Kidney (tissue), 14 donors: ENCODE data around the gene MZF1. TPM values are rescaled to one million over a fixed set of nuclear protein-coding genes. Genes with fewer than 3 reads are reported as not detected.

ENCODE experiments used
- DNase-seq, 5 donors: peaks; one replicate each; pipeline ENCODE4 v3.0.0-alpha.2; 2013 to 2020
- FAIRE-seq: peaks from 2 replicates; lab custom pipeline; 2012; peaks lifted over from hg19 to GRCh38; lab: Jason Lieb, UNC
- H3K27ac ChIP-seq, 2 donors: one replicate each; pipeline ENCODE4 v1.7.0; 2013; ENCODE audit warnings: low read depth in 2 of 2, low read length in 2 of 2, inconsistent platforms in 1 of 2
- H3K27me3 ChIP-seq: one replicate; pipeline ENCODE4 v1.7.1; 2013; ENCODE audit warnings: low read length, inconsistent platforms; ENCODE audit not compliant: control insufficient read depth, insufficient read depth
- H3K36me3 ChIP-seq, 3 donors: one replicate each; pipeline versions ENCODE4 v1.7.0 to v1.7.1; 2013; ENCODE audit warnings: low read length in 3 of 3, control low read depth in 1 of 3, inconsistent platforms in 1 of 3; ENCODE audit not compliant: insufficient read depth in 3 of 3, control insufficient read depth in 2 of 3
- H3K4me1 ChIP-seq, 3 donors: one replicate each; pipeline versions ENCODE4 v1.7.0 to v1.7.1; 2013; ENCODE audit warnings: low read length in 3 of 3, inconsistent platforms in 1 of 3, low read depth in 1 of 3; ENCODE audit not compliant: control insufficient read depth in 2 of 3, insufficient read depth in 2 of 3
- H3K4me3 ChIP-seq, 3 donors: one replicate each; pipeline versions ENCODE4 v1.7.0 to v1.8.1; 2013; ENCODE audit warnings: low read length in 3 of 3, control low read depth in 1 of 3, inconsistent platforms in 1 of 3
- H3K9ac ChIP-seq, 3 donors: one replicate each; pipeline versions ENCODE4 v1.7.0 to v1.7.1; 2013; ENCODE audit warnings: low read length in 3 of 3, control low read depth in 1 of 3, inconsistent platforms in 1 of 3
- H3K9me3 ChIP-seq, 3 donors: one replicate each; pipeline versions ENCODE4 v1.7.0 to v1.7.1; 2013; ENCODE audit warnings: low read length in 3 of 3, control low read depth in 1 of 3, inconsistent platforms in 1 of 3; ENCODE audit not compliant: control insufficient read depth in 2 of 3, insufficient read depth in 1 of 3
- CTCF ChIP-seq: IDR thresholded peaks from 3 replicates; pipeline ENCODE4 v1.5.1; 2012; ENCODE audit warnings: mild to moderate bottlenecking, moderate library complexity, borderline replicate concordance; ENCODE audit not compliant: insufficient read depth; ENCODE audit errors: extremely low read depth
- intact Hi-C: fragments of 100-400 bp; cut with DNase I; formaldehyde crosslinking; loops from one replicate; pipeline ENCODE4 v1.11.1; 2022
- polyA plus RNA-seq: library from polyadenylated mRNA; stranded (reverse); fragments of 350-450 nt; fragmentation: Illumina TruSeq; extraction: RNeasy Lipid Tissue Mini Kit (QIAGEN cat#74804); gene quantifications from one replicate; pipeline ENCODE4 v1.2.3, GENCODE V29; 2014; ENCODE audit warnings: low read depth, low replicate concordance; ENCODE audit not compliant: insufficient read depth
- total RNA-seq: library from RNA; stranded (reverse); fragmentation: NEBNext Ultra II Directional; extraction: Animal tissue kit (Norgen Biotek cat#: 25700); gene quantifications from one replicate; pipeline ENCODE4 v1.2.1, GENCODE V29; 2021
- donor health status: control.
- donor health status: control.
- donor health status: control.
- donor health status: control.
- donor health status: control.
- donor health status: DM: yes; HTN: yes; CAD: no.
- donor health status: Normal renal cell carcinoma (clear cell type).

Gene MZF1
- total and polyA plus RNA-seq, 2 donors from 2014 or later, result 12.9 to 38.6 TPM

GRCh38 chr19:58554494-58555368 is 18.4 kb downstream of the MZF1 start, which contains the start of gene CHMP2A:
CHMP2A (minus strand) TSS chr19:58555105; CDS start chr19:58554212, 893 bp downstream.
- FAIRE-seq (peak; percentile 49), DNase-seq (peak; percentile 98 to 99 (median 99))
- no peak for TF ChIP-seq CTCF
- H3K9ac ChIP-seq, result peak within 1 kb of the TSS; percentile 81 to 99 (median 89)
- peaks cover 10 to 42% (median 32%) of the 10 kb centered on the region in 3 donors for H3K36me3 ChIP-seq
- H3K27me3 ChIP-seq, result no peaks in the 10 kb centered on the region
- intact Hi-C loops, result no loop called here
- H3K9me3 ChIP-seq, result no peaks in the 10 kb centered on the region
- H3K27ac ChIP-seq, result peak within 1 kb of the TSS; percentile 95 to 97
- peaks cover under 1 to 34% (median 15%) of the 10 kb centered on the region in 3 donors for H3K4me1 ChIP-seq
- peak within 1 kb of the TSS; percentile 90 to 98 (median 97) for H3K4me3 ChIP-seq

- peak in 2 of 5 donors; percentile 59 to 75 for DNase-seq
- peak overlapping the region; percentile 95 to 97 for H3K27ac ChIP-seq
- TF ChIP-seq CTCF, result no peak
- H3K4me3 ChIP-seq, result peak overlapping the region; percentile 90 to 98 (median 97)
- H3K9ac ChIP-seq, result peak overlapping the region; percentile 81 to 99 (median 89)
- no peaks in the 10 kb centered on the region for H3K9me3 ChIP-seq
- no peak for FAIRE-seq
- peaks cover 10 to 50% (median 40%) of the 10 kb centered on the region in 3 donors for H3K36me3 ChIP-seq
- H3K4me1 ChIP-seq, result peaks cover 0 to 32% (median 14%) of the 10 kb centered on the region in 3 donors
- intact Hi-C loops, result no loop called here
- H3K27me3 ChIP-seq, result no peaks in the 10 kb centered on the region
Measured at GRCh38 chr19:58553799-58554493, 19.2 kb downstream of the MZF1 start.

- Histone ChIP-seq H3K4me1 (peaks cover 0 to 34% (median 14%) of the 10 kb centered on the region in 3 donors), H3K4me3 (no peak overlapping the region), H3K9me3 (no peaks in the 10 kb centered on the region), H3K9ac (no peak overlapping the region), H3K27ac (no peak overlapping the region), H3K36me3 (peaks cover 14 to 61% (median 51%) of the 10 kb centered on the region in 3 donors), H3K27me3 (no peaks in the 10 kb centered on the region)
- FAIRE-seq (no peak), DNase-seq (no peak)
- intact Hi-C loops, result no loop called here
- TF ChIP-seq CTCF, result no peak
Measured at GRCh38 chr19:58552655-58553054, 20.5 kb downstream of the MZF1 start.
